WI38 (cell line): ENCODE data around the gene NFATC4.
A peak's percentile ranks its signal among the peaks of the same experiment; 100 is the strongest.

Experiments used
- H3K4me3 ChIP-seq: 2 replicates; pipeline ENCODE4 v1.5.1; 2011; ENCODE audit warnings: low read depth, mild to moderate bottlenecking, control low read depth, low read length
- TF ChIP-seq, protein P1 (sequence below): IDR thresholded peaks from 2 replicates; pipeline ENCODE4 v1.5.1; 2012; ENCODE audit warnings: low read depth, mild to moderate bottlenecking, control low read depth, low read length

Gene NFATC4

DNA sequence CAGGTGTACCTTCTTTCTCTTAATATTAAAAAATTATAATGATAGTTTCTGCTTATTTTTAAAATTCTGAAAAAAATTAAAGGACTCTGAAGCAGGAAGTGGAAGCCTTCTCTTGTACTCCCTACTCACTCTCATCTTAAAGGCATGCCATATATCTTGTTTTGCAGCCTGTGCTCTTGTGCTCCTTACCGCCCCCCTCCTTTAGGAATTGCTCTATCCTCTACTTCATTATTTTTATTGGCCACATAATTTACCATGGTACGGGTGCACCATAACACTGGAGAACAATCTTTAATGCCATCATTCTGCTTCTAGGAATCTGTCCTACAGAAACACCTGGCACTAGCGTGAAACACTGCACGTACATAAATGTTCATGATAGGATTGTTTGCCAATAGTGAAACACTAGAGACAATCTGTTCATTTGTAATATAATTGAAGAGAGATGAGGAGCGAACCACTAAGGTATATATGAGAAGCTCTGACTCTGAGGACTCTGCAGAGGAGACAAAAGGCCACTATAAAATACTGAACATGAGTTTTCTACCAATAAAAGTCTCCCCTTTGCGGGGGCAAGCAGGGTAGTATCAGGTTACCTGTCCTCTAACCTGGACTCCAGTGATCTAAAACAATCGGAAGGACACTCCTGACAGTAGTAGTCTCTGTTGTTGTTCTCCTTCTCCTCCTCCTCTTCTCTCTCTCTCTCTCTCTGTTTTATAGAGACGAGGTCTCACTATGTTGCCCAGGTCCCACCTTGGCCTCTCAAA lies 24.5 kb downstream of the NFATC4 start:
- H3K4me3 ChIP-seq, result no peak overlapping the region
- TF ChIP-seq, protein P1, sequence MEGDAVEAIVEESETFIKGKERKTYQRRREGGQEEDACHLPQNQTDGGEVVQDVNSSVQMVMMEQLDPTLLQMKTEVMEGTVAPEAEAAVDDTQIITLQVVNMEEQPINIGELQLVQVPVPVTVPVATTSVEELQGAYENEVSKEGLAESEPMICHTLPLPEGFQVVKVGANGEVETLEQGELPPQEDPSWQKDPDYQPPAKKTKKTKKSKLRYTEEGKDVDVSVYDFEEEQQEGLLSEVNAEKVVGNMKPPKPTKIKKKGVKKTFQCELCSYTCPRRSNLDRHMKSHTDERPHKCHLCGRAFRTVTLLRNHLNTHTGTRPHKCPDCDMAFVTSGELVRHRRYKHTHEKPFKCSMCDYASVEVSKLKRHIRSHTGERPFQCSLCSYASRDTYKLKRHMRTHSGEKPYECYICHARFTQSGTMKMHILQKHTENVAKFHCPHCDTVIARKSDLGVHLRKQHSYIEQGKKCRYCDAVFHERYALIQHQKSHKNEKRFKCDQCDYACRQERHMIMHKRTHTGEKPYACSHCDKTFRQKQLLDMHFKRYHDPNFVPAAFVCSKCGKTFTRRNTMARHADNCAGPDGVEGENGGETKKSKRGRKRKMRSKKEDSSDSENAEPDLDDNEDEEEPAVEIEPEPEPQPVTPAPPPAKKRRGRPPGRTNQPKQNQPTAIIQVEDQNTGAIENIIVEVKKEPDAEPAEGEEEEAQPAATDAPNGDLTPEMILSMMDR, result no peak

DNA sequence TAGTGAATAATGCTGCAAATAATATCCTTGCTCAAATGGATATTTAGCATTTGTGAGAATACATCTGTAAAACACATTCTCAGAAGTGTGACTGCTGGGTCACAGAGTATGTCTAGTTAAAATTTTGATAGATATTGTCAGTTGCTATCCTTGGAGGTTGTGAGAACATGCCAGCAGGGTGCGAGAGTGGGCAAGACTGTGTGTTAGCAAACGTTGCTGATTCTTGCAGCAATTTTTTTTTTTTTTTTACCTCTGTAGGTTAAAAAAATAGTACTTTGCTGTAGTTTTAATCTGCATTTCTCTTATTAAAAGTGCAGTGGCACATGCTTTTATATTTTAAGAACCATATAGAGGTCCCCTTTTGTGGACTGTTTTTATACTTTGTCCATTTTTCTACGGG lies 26.3 kb downstream of the NFATC4 start:
- TF ChIP-seq, protein P1, result no peak
- H3K4me3 ChIP-seq, result no peak overlapping the region

DNA sequence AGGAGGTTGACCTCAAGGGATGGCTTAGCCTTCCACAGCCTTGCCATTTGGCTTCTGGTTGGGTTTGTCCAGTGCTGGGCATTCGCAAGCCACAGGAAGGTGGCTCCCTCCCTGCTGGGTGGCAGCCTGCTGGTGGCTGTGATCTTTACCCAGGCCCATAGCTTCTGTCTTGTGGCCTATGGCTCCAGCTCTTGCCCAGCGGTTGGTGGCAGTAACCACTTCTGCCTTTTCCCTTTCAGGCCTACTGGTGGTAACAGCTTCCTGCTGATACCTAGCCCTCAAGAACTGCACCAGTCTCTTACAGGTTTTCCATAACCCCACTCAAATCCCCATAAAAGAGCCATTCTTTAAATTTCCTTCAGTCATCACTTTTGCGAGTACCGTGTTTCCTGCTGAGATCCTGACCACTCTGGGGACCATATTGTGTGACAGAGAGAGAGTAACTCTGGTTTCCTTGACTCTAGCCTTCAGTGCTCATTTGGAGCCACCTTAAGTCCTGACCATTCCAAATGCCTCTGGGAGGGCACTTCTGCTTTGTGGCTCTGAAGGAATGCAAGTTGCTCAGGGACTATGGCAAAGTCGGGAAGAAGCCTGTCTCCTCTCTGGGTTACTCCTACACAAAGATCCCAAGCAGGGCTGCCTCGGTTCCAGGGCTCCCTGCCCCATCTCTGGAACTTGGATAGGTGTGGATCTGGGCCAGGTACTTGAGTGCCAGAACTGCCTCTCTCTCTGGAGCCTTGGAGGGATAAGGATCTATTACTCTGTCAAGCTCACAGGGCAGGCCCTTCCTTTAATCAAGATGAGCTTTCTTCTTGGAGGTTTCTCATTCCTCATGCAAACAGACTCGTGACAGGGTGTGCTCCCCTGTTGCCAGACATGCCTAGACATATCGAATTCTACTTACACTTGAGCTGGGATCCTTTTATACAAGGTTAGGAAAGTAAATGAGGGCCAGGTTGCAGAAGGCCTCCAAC lies 27.9 kb downstream of the NFATC4 start:
- TF ChIP-seq, protein P1, result no peak
- H3K4me3 ChIP-seq, result no peak overlapping the region

DNA sequence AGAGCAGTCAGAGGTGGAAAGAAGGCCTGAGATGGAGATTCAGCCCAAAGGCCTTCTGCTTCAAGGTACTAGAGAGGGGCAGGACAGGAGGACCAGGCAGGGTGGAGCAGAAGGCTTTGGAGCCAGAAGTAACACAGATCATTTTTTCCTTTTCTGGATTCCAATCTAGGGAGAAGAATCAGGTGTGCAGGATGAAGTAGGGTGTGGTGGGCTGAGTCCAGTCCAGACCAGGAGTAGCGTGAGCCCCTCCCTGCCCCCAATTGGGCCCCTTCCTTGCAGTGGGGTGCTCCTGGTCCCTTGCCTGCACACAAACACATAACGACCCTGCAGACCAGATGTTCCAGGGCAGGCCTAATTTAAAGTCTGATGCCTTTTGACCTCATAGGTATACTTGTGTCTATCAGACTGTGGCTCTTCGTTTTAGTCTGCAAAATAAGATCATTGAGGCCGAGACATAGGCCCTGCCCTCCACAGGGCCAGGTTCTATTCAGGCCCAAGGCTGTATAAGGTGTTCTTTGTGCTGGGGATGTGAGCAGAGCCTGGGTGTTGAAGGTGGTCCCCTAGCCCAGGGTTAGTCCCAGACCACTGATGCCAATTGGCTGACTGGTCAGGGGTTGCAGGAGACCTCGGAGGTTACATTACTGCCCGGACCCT lies 29.8 kb downstream of the NFATC4 start:
- TF ChIP-seq, protein P1, result no peak
- H3K4me3 ChIP-seq, result no peak overlapping the region

DNA sequence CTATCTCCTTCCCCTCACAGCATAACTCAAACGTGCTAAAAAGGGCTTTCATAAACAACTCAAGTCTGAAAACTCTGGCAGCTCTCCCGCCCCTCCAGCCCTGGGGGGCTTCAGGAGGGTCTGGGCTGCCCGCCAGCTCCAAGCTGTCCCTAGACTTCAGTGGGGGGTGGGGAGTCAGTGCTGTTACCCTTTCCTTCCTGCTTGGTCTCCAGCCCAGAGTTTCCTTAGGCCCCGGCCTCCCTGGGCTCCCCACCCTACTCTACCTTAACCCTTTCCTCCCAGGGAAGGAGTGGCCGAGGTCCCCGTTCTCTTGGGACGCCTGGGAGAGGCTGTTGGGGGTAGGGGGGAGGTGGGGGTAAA lies 30.3 kb downstream of the NFATC4 start:
- H3K4me3 ChIP-seq, result no peak overlapping the region; the same call in 1 of the 2 replicates
- TF ChIP-seq, protein P1, result no peak

DNA sequence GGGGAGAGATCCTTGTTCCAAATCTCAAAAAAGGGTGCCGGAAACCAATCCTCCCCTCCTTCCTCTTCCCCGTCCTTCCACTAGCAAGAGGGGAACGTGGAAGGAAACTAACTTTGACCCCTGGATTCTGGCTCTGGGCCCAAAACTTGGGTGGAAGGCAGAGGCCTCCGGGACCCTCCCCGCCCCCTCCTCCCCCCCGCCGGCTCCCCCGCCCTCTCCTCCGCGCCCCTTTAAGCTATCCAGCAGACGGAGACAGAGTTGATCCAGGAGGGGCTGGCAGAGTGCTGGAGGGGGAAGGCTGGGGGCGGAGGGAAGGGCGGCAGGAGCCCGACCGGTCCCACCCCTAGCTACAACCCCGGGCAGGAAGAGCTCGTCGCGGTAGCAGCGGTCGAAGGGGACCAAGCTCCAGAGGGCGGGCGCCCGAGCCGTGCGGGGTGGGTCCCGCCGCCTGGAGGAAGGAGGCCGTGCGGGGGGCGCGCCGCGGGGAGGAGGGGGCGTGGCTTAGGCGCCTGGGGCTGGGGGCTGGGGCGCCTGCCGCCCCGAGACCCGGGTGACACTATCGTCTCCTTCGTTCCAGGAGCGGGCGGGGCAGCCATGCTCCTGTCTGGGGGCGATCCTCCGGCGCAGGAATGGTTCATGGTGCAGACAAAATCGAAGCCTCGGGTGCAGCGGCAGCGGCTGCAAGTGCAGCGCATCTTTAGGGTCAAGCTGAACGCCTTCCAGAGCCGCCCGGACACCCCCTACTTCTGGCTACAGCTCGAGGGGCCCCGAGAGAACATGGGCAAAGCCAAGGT lies 30.9 kb downstream of the NFATC4 start, which contains the start of gene NYNRIN:
Gene NYNRIN (plus strand): TSS at position 351 of the 794 bp plus-strand sequence. CDS start 244 bp downstream, at position 595.
- TF ChIP-seq, protein P1, result no peak

More for the DNA sequence above, 30.9 kb downstream of the NFATC4 start, which contains the start of gene NYNRIN:
- H3K4me3 ChIP-seq, result peak within 1 kb of the TSS; percentile 64
